GM19351 (cell line): Measurements from ENCODE around the gene SMIM28.

Experiments
- ATAC-seq: cut with Tn5 transposase; IDR thresholded peaks from one replicate; pipeline ENCODE4 v1.9.1; 2021; ENCODE audit warnings: mild to moderate bottlenecking, moderate library complexity; ENCODE audit not compliant: unreplicated experiment

The SMIM28 gene

DNA sequence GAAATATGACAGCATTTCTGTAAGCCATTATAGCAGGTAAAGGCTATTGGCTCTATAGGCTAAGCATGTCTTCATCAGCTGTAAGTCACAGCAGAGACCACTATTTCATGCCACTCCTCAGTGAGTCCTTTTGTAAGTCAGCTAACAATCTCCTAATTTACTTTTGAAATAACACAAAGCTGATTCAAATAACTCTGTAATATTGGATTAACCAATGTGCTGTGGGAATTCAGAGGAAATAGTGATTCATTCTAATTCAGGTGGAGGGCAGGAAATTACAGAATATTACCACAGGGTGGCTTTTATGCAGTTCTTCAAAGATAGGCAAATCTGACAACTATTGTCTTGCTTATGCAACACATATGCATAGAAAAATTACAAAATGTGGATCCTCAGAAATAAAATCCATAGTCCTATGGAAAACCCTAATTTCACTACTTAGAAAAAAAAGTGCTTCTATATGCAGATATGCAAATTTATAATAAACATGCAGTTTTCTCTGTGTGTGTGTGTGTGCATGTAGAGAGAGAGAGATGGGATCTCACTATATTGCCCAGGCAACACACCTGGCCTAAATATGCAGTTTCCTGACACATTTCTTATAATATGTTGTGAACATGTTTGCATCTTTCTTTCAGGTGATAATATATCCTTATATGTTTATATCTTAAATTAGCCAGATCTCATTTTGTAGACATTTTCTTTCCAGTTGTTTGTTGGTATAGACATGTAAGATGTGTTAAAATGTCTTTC, 4.8 kb upstream of the SMIM28 start:
- ATAC-seq = no peak

DNA sequence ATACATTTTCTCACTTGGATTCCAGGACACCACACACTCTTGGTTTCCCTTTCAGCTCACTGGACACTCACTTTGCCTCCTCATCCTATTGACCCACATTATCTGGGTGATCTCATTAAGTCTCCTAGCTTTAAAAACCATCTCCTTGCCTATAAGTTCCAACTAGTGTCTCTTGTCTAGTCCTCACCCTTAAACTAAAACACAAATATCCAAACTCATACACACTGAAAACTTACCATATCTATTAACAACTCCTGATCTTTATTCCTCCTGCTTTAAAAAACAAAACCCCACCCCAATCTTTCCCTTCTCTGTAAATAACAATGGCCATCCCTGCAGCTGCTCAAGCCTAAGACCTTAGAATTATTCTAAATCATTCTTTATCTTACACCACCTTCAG, 3.5 kb upstream of the SMIM28 start:
- ATAC-seq = no peak

- ATAC-seq = no peak
Measured at GRCh38 chr6:138374815-138375214, 2.9 kb upstream of the SMIM28 start.

DNA sequence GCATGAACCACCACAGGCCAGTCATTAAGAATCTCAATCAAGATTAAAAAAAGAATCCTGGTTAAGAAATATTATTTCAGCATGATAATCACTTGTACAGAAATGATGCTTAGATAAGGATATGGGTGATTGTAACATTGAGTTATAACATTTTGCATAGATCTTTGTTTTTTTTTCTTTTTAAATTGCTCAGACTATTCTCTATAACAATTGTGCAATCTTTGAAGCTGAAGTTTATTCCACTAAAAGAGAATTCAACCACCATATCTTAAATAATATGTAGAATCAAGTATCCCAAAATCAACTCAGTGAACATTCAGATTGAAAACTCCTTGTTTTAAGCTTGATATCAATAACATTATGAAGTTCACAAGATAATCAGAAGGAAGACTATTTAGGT, 663 bp upstream of the SMIM28 start:
- ATAC-seq = no peak

DNA sequence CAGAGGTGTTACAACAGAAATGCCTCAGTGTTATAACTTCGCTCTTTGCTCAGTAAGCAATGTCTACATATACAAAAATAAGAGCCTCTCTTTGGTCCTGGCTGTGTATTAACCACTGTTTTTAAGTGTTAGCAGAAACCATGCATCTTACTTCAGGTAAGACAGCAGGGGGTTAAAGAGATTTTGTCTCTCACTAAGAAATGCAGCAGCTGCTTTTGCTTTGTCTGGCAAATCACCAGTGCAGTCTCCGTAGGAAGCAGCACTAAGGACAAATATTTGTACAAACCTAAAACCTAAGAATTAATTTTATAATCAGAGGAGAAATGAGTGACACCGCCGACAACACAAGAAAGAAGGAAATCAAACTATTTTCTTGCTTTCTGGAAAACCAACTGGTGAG, 758 bp downstream of the SMIM28 start:
- no peak for ATAC-seq

DNA sequence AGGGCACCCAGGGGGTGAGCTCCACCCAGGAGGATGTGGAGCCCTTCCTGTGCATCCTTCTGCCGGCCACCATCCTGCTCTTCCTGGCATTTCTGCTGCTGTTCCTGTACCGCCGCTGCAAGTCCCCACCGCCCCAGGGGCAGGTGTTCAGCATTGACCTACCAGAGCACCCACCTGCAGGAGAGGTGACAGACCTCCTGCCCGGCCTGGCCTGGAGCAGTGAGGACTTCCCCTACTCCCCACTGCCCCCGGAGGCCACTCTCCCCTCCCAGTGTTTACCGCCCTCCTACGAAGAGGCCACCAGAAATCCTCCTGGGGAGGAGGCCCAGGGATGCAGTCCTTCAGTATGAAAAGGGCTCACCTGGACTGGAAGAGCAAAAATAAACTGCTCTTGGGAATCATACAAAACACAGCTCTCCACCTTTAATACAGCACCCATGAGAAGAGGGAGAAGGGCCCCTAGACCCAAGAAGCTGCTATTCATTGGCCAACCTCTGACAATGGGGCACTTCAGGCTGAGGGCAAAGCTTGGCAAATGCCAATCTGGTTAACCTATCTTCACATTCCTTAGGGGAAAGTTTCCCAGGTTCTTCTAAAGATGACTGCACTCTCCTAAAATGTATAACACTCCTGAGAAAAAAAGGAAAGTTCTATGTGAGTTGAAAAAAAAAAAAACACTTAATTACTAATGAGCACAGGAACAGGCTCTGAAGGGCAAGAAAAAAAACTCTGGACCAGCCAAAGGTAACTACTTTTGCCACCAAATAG, 5.0 kb downstream of the SMIM28 start:
- no peak for ATAC-seq

DNA sequence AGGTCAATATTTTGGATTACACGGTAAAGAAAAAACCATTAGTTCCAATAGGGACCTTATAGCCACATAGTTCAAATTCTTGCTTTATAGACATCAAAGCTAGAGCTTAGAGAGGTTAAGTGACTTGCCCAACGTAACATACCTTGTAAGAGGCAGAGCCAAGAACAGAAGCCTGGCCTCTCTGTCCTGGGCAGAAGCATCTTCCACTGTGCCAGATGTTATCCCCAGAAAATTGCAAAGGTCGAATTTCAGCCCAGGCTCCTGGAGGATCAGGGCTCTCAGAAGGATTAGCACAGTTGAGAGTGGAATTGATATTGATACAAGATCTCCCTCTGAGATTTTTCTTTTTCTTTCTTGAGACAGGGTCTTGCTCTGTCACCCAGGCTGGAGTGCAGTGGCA, 6.1 kb downstream of the SMIM28 start:
- no peak for ATAC-seq

- no peak for ATAC-seq
Measured at GRCh38 chr6:138386897-138387296, 9.2 kb downstream of the SMIM28 start.

GRCh38 chr6:138387577-138388368, 10.1 kb downstream of the SMIM28 start:
- no peak for ATAC-seq

GRCh38 chr6:138389551-138389950, 11.8 kb downstream of the SMIM28 start:
- no peak for ATAC-seq

DNA sequence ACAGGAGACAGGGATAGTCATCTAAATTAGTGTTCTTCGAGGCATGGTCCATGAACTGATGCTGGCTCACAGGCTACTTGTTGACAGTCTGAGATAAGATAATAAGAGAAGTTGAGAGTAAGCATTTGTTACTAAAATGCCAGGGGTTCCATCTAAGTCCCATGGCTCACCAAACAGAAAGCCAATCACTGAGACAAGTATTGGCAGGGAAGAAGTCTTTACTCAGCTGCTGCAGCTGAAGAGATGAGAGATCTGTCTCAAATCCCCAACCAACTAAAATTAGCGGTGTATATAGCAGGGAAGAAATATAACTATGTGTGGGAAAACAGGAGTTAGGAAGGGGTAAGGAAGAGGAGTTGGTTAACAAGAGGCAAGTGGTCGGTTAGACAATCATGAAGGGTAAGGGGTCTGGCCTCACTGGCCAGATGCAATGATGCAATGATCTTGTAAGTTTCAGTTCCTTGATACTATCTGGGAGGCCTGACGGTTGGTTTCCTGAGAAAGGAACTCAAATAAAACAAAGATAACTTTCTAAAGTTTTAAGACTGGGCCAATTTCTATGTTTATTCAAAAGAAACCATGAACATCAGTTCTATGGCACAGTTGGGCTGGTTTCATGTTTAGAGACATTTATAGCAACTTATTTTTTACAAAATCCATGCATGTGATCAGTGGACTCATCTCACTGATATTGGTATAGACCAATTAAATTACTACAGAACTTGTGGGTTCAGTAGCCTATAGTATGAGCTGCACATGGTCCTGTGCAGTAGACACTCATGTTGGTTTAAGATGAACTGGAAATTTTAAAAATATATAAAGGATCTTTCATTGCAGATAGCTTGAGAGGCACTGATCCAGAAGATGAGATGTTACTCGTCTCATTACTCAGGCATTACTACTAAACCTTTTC, 16.4 kb downstream of the SMIM28 start:
- ATAC-seq = peak; percentile 80

- ATAC-seq = no peak
Measured at GRCh38 chr6:138396709-138397108, 19.0 kb downstream of the SMIM28 start.

DNA sequence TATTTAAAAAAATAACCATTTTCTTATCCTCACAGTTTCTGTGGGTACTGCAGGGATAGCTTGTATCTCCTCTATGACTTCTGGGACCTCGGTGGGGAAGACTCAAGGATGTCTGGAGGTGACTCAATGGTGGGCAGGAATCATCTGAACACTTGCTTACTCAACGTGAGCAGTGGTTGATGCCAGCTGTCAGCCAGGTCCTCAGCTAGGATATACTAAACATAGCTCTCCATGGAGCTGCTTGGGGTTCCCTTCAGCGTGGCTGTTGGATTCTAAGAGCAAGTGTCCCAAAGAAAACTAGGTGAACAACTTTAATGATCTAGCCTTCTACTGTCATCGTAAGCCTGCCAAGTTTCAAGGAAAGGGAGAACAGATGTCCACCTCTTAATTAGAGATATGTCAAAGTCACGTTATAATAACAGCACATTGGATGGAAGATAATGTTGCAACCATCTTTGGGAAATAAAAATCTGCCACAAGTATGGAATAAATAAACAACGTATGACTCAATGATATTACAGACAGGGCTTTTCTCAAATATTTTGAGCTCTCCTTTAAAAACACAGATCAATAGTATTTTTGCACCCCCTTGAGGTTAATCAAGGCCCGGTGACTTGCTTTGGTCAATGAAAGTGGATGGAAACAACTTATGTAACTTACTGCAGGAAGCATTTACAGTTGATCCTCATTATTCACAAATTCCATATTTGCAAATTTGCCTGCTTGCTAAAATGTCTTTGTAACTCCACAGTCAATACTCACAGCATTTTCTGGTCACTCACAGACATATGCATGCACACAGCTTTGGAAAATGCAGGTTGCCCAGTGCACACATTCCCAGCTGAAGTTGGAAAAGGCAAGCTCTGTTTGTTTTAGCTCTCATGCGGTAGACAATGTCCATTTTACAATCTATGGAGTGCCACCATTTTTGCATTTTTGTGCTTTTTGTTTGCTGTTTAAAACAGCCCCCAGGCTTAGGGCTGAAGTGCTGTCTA, 19.7 kb downstream of the SMIM28 start:
- ATAC-seq = no peak

- no peak for ATAC-seq
Measured at GRCh38 chr6:138400326-138400725, 22.6 kb downstream of the SMIM28 start.

DNA sequence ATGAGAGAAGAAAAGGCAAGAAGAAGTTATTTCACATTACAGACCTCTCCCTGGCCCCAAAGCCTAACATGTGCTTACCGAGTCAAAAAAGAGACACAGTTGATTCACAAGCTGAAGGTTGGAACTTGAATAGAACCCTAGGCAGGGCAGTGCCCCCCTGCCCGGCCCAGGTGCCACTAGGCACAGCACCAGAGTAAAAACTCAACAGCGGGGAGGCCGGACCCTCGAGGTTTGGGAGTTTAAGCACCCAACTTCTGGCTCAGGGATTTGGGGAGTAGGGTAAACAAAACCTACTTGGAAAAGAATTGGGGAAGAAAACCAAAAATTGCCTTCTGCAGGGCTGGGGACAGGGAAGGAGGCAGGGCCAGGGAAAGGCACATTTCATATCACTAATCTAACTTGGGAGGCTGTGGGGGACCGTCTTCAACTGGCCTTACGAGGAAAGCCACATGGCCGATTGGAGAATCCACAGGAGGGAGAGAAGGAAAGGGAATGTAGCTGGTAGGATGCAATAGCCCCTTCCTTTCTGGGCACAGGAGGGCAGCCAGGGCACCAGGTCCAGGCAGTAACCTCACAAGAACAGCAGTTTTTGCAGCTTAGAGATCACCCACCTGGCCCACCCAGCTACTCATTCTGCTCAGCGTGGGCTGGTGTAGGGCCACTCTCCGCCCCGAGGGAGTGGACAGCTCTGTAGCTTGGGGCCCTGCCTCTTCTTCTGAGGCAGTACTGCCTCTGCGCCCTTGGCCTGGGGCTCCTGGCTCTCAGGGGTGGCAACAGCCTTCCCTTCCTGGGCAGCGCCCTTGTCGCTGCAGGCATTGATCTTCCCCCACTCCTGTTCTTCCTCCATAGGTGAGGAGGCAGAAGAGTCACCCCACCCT, 24.5 kb downstream of the SMIM28 start:
- no peak for ATAC-seq

DNA sequence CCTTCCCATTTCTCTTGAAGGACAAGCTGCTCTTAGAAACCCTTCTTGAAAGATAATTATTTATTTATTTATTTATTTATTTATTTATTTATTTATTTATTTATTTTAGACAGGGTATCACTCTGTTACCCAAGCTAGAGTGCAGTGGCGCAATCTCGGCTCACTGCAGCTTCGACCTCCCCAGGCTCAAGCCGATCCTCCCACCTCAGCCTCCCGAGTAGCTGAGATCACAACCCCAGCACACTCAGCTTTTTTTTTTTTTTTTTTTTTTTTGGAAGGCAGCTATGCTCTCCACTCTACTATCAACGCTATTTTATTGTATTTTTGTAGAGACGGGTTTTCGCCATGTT, 25.1 kb downstream of the SMIM28 start:
- no peak for ATAC-seq

- ATAC-seq = peak; percentile 24
Measured at GRCh38 chr6:138403324-138403800, 25.7 kb downstream of the SMIM28 start.
